Liver (tissue), 3 donors: ENCODE results near the gene LHPP.

Experiments
- EGR1 ChIP-seq, 2 donors: IDR thresholded peaks; 2 replicates each; pipeline ENCODE4 v1.6.1; 2016 to 2018; ENCODE audit warnings: antibody characterized with exemption in 2 of 2, low read depth in 2 of 2
- GABPA ChIP-seq, 2 donors: IDR thresholded peaks in 1 of 2; conservative IDR thresholded peaks in 1 of 2; 2 replicates each; pipeline ENCODE4 v1.6.1; 2016; ENCODE audit warnings: antibody characterized with exemption in 2 of 2, mild to moderate bottlenecking in 1 of 2, moderate library complexity in 1 of 2
- NR2F2 ChIP-seq: IDR thresholded peaks from 2 replicates; pipeline ENCODE4 v1.6.1; 2016; ENCODE audit warnings: antibody characterized with exemption
- RAD21 ChIP-seq, 2 donors: IDR thresholded peaks; 2 replicates each; pipeline ENCODE4 v1.6.1; 2016; ENCODE audit warnings: antibody characterized with exemption in 2 of 2, mild to moderate bottlenecking in 2 of 2
- RXRA ChIP-seq, 2 donors: IDR thresholded peaks; 2 replicates each; pipeline ENCODE4 v1.6.1; 2017 to 2018; ENCODE audit warnings: antibody characterized with exemption in 2 of 2, mild to moderate bottlenecking in 1 of 2
- TAF1 ChIP-seq: conservative IDR thresholded peaks from 2 replicates; pipeline ENCODE4 v1.6.1; 2016; ENCODE audit warnings: antibody characterized with exemption, mild to moderate bottlenecking
- YY1 ChIP-seq: IDR thresholded peaks from 2 replicates; pipeline ENCODE4 v1.6.1; 2016; ENCODE audit warnings: antibody characterized with exemption, mild to moderate bottlenecking
- TF ChIP-seq, protein P1 (sequence below): fragments of 150-350 bp; IDR thresholded peaks from 2 replicates; pipeline ENCODE4 v1.5.1; 2017; ENCODE audit warnings: improper control_type of control experiment, low read depth, low read length; ENCODE audit not compliant: missing input control
- TF ChIP-seq, protein P2 (sequence below): IDR thresholded peaks from 2 replicates; pipeline ENCODE4 v1.6.1; 2016; ENCODE audit warnings: antibody characterized with exemption, mild to moderate bottlenecking
- TF ChIP-seq, protein P3 (sequence below): IDR thresholded peaks from 2 replicates; pipeline ENCODE4 v1.6.1; 2016; ENCODE audit warnings: antibody characterized with exemption
- TF ChIP-seq, protein P4 (sequence below): IDR thresholded peaks from 2 replicates; pipeline ENCODE4 v1.6.1; 2016; ENCODE audit warnings: antibody characterized with exemption
- TF ChIP-seq, protein P5 (sequence below): IDR thresholded peaks from 2 replicates; pipeline ENCODE4 v1.6.1; 2016; ENCODE audit warnings: antibody characterized with exemption
- donor health status: healthy.
- donor health status: healthy.

DNA sequence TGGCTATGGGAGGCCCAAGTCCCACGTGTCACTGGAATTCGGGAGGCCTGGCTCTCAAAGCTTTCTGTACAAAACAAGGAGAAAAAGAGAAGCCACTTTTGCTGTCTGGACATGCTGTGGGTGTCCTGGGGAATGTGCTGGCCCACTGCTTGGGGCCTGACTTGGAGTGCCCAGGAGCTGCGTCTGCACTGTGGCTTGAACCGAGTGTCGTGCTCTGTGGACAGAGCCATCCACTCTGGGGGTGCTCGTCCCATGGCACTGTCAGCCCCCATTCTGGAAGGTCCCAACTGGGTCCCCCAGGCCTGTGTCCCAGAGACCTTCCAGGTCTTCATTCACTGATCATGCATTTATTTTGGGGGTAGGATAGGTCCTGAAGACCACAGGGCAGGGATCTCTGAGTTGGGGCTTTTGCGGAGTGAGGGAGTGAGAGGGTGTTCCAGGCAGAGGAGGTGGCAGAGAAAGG lies 138.0 kb downstream of the LHPP start:
- TF ChIP-seq, protein P1, sequence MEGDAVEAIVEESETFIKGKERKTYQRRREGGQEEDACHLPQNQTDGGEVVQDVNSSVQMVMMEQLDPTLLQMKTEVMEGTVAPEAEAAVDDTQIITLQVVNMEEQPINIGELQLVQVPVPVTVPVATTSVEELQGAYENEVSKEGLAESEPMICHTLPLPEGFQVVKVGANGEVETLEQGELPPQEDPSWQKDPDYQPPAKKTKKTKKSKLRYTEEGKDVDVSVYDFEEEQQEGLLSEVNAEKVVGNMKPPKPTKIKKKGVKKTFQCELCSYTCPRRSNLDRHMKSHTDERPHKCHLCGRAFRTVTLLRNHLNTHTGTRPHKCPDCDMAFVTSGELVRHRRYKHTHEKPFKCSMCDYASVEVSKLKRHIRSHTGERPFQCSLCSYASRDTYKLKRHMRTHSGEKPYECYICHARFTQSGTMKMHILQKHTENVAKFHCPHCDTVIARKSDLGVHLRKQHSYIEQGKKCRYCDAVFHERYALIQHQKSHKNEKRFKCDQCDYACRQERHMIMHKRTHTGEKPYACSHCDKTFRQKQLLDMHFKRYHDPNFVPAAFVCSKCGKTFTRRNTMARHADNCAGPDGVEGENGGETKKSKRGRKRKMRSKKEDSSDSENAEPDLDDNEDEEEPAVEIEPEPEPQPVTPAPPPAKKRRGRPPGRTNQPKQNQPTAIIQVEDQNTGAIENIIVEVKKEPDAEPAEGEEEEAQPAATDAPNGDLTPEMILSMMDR: no peak
- TF ChIP-seq GABPA (IDR thresholded peaks at IDR 0.05 in 1 of 2, conservative IDR thresholded peaks at IDR 0.05 in 1 of 2) (no peak), YY1 (no peak), EGR1 (IDR thresholded peaks at IDR 0.05; ENCODE audit: low read depth in 2 of 2) (no peak), RXRA (IDR thresholded peaks at IDR 0.05) (no peak), NR2F2 (no peak), TAF1 (no peak), RAD21 (IDR thresholded peaks at IDR 0.05) (no peak)
- TF ChIP-seq, protein P2, sequence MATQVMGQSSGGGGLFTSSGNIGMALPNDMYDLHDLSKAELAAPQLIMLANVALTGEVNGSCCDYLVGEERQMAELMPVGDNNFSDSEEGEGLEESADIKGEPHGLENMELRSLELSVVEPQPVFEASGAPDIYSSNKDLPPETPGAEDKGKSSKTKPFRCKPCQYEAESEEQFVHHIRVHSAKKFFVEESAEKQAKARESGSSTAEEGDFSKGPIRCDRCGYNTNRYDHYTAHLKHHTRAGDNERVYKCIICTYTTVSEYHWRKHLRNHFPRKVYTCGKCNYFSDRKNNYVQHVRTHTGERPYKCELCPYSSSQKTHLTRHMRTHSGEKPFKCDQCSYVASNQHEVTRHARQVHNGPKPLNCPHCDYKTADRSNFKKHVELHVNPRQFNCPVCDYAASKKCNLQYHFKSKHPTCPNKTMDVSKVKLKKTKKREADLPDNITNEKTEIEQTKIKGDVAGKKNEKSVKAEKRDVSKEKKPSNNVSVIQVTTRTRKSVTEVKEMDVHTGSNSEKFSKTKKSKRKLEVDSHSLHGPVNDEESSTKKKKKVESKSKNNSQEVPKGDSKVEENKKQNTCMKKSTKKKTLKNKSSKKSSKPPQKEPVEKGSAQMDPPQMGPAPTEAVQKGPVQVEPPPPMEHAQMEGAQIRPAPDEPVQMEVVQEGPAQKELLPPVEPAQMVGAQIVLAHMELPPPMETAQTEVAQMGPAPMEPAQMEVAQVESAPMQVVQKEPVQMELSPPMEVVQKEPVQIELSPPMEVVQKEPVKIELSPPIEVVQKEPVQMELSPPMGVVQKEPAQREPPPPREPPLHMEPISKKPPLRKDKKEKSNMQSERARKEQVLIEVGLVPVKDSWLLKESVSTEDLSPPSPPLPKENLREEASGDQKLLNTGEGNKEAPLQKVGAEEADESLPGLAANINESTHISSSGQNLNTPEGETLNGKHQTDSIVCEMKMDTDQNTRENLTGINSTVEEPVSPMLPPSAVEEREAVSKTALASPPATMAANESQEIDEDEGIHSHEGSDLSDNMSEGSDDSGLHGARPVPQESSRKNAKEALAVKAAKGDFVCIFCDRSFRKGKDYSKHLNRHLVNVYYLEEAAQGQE: no peak
- TF ChIP-seq, protein P3, sequence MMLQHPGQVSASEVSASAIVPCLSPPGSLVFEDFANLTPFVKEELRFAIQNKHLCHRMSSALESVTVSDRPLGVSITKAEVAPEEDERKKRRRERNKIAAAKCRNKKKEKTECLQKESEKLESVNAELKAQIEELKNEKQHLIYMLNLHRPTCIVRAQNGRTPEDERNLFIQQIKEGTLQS: no peak
- TF ChIP-seq, protein P4, sequence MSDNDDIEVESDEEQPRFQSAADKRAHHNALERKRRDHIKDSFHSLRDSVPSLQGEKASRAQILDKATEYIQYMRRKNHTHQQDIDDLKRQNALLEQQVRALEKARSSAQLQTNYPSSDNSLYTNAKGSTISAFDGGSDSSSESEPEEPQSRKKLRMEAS: no peak
- TF ChIP-seq, protein P5, sequence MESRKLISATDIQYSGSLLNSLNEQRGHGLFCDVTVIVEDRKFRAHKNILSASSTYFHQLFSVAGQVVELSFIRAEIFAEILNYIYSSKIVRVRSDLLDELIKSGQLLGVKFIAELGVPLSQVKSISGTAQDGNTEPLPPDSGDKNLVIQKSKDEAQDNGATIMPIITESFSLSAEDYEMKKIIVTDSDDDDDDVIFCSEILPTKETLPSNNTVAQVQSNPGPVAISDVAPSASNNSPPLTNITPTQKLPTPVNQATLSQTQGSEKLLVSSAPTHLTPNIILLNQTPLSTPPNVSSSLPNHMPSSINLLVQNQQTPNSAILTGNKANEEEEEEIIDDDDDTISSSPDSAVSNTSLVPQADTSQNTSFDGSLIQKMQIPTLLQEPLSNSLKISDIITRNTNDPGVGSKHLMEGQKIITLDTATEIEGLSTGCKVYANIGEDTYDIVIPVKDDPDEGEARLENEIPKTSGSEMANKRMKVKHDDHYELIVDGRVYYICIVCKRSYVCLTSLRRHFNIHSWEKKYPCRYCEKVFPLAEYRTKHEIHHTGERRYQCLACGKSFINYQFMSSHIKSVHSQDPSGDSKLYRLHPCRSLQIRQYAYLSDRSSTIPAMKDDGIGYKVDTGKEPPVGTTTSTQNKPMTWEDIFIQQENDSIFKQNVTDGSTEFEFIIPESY: no peak
